RWPE1 (cell line): Measurements from ENCODE around the gene ARHGEF1.

Source experiments
- CTCF ChIA-PET: fragments of 350-600 bp; sonication (Branson Sonifier 250); formaldehyde crosslinking; extraction: SDS; loops from one replicate; lab custom pipeline; 2021; lab: Yijun Ruan, JAX
- POLR2A ChIA-PET: fragments of 400-600 bp; formaldehyde crosslinking; extraction: SDS; loops from one replicate; lab custom pipeline; 2020; ENCODE audit warnings: antibody characterized with exemption; ENCODE audit not compliant: low non-redundant PET; lab: Yijun Ruan, JAX
- DNase-seq: peaks from one replicate; pipeline ENCODE4 v3.0.0; 2012; ENCODE audit warnings: low spot score
- H3K27ac ChIP-seq: fragments of 450-650 bp; 2 replicates; pipeline ENCODE4 v1.5.1; 2017
- TF ChIP-seq, protein P1 (sequence below): fragments of 450-650 bp; conservative IDR thresholded peaks from 2 replicates; pipeline ENCODE4 v1.5.1; 2017; ENCODE audit warnings: low read depth, mild to moderate bottlenecking

ARHGEF1 gene

DNA sequence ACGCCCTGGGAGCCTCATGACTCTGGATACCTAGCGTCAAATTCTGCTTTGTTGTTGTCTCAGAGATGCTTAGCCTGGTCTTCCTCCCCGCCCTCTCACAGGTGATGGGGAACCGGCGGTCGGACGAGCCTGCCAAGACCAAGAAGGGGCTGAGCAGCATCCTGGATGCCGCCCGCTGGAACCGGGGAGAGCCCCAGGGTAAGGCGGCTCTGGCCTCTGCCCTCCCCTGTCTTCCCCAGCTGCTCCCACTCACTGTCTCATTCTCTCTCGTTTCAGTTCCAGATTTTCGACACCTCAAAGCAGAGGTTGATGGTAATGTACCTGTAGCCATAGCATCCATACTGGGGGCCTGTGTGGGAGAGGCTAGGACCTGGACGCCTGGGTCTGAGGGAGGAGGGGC lies 11.4 kb downstream of the ARHGEF1 start:
- POLR2A ChIA-PET = no interaction called here
- 0 out of 2 replicates have a peak overlapping the region, but pooled peaks have one; percentile 21 for H3K27ac ChIP-seq
- TF ChIP-seq, protein P1, sequence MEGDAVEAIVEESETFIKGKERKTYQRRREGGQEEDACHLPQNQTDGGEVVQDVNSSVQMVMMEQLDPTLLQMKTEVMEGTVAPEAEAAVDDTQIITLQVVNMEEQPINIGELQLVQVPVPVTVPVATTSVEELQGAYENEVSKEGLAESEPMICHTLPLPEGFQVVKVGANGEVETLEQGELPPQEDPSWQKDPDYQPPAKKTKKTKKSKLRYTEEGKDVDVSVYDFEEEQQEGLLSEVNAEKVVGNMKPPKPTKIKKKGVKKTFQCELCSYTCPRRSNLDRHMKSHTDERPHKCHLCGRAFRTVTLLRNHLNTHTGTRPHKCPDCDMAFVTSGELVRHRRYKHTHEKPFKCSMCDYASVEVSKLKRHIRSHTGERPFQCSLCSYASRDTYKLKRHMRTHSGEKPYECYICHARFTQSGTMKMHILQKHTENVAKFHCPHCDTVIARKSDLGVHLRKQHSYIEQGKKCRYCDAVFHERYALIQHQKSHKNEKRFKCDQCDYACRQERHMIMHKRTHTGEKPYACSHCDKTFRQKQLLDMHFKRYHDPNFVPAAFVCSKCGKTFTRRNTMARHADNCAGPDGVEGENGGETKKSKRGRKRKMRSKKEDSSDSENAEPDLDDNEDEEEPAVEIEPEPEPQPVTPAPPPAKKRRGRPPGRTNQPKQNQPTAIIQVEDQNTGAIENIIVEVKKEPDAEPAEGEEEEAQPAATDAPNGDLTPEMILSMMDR = no peak
- no peak for DNase-seq
- CTCF ChIA-PET = no interaction called here

DNA sequence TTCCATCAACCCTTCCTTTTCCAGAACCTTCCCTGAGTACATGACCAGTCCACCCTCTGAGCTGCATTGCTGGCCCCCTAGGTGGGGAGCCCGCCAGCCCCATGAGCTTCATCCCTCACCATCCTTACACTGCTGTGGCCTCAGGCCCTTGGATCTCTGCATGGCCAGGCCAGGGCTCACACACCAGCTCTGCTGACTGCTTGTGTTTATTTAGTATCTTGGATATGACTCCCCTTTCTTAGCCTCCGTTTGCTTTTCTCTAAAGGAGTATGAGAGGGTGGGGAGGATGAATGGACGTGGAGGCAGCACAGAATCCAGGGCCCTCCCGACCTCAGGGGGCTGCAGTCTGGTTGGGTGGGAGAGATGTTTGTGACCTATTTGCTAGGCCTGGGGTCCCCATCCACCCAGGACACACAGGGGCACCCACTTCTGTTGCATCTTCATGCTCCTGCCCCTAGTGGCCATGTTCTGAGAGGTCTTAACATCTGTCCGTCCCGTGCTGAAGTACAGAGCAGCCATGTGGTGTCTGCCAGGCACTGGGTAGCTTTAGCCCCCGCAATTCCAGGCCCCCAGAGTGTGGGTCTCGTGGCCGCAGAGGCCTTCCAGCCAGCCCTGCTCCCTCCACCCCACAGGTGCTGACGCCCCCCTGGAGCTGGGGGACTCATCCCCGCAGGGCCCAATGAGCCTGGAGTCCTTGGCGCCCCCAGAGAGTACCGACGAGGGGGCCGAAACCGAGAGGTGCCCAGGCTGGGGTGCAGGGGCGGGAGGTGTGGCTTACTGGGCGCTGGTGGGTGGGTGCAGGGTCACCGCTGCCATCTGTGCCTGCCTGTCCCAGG lies 13.0 kb downstream of the ARHGEF1 start:
- POLR2A ChIA-PET = interaction anchor here (0.6 kb wide), 1 partner anchor 1859 kb away, joined by 3 read pairs; the partner anchor contains the start of gene SMG9
- peak overlapping the region; percentile 4 for H3K27ac ChIP-seq
- no peak for DNase-seq
- CTCF ChIA-PET = interaction anchor here (1.0 kb wide), 1 partner anchor 9 kb away, joined by 5 read pairs; no protein-coding TSS in a partner anchor
- TF ChIP-seq, protein P1 = peak; percentile 18; the same call in 1 of the 2 replicates

DNA sequence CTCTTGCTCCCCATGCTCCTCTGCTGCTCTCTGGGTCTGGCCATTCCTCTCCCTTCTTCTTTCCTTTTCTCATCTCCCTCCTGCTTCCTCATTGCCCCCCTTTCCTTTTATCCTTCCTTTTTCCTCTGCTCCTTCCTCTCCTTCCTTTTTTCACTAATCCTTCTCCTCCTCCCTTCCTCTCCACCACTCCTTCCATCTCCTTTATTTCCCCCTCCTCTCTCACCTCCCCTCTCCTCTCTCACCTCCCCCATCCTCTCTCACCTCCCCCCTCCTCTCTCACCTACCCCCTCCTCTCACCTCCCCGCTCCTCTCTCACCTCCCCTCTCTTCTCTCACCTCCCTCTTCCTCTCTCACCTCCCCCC lies 13.6 kb downstream of the ARHGEF1 start:
- TF ChIP-seq, protein P1 = no peak
- H3K27ac ChIP-seq = no peak overlapping the region
- DNase-seq = no peak
- CTCF ChIA-PET = no interaction called here
- POLR2A ChIA-PET = no interaction called here

DNA sequence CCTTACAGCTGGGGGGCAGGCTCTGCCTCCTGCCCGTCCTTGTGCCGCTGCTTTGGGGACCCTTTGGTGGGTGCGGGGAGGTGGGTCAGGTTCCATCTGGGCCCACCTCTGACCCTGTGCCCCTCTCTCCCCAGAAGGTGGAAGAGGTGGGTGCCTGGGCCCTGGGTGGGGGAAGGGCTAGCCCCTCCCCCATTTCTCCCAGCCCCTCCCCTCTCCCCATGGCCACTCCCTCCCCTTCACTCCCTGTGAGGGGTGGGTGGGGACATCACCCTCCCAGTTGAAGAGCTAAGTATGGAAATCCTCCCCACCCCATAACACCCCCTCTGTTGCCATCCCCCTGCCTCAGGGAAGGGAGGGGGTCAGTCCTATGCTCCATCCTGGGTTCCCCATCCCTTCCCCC lies 14.2 kb downstream of the ARHGEF1 start:
- CTCF ChIA-PET = no interaction called here
- POLR2A ChIA-PET = no interaction called here
- H3K27ac ChIP-seq = no peak overlapping the region
- TF ChIP-seq, protein P1 = no peak
- DNase-seq = no peak

DNA sequence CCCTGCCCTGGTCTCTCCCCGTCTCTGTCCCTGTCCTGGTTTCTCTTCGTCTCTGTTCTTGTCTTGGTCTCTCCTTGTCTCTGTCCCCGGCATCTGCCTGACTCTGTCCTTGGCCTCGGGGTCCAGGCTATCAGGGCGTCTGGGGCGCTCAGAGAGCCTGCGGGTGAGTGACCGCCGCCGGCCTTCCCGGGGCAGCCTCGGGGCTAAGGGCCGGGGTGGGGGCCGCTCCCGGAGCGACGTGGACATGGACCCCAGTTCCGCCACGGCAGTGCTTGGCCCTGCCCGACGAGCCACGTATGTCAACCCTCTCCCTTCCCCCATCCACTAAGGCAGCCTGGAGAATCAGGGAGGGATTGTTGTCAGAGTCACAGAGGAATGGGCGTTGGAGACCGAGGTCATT lies 14.8 kb downstream of the ARHGEF1 start:
- TF ChIP-seq, protein P1 = no peak
- CTCF ChIA-PET = no interaction called here
- POLR2A ChIA-PET = no interaction called here
- H3K27ac ChIP-seq = peak overlapping the region; percentile 27; the same call in 1 of the 2 replicates
- DNase-seq = no peak

DNA sequence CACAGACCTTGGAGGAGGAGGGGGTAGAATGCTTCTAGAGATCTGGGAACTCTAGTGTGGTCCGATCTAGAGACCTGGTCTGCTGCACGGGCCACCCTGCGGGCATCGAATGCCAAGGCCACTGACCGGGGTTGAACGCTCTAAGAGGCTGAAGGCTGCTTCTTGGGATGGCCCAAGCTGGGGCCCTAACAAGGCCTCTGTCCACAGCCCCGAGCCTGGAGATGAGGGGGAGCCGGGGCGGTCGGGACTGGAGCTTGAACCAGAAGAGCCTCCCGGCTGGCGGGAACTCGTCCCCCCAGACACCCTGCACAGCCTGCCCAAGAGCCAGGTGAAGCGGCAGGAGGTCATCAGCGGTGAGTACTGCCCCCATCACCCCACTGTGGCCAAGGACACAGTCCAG lies 15.3 kb downstream of the ARHGEF1 start:
- TF ChIP-seq, protein P1 = no peak
- DNase-seq = no peak
- peak overlapping the region; percentile 27; the same call in 1 of the 2 replicates for H3K27ac ChIP-seq
- ChIA-PET CTCF (no interaction called here), POLR2A (interaction anchor here (0.7 kb wide), 1 partner anchor 1629 kb away, joined by 3 read pairs; no protein-coding TSS in a partner anchor)
